Testis (tissue), 3 donors: Measurements from ENCODE around the gene BTNL8. TPM values are rescaled to one million over a fixed set of nuclear protein-coding genes. Genes with fewer than 3 reads are reported as not detected.

Experiments used
- DNase-seq: peaks from one replicate; pipeline ENCODE4 v3.0.0-alpha.2; 2019
- H3K27ac ChIP-seq, 2 donors: fragments of 200-600 bp; sonication (generic); one replicate each; pipeline ENCODE4 v1.5.1; 2019
- H3K27me3 ChIP-seq: fragments of 200-600 bp; sonication (generic); one replicate; pipeline ENCODE4 v1.5.1; 2019
- H3K36me3 ChIP-seq: fragments of 200-600 bp; sonication (generic); one replicate; pipeline ENCODE4 v1.5.1; 2017; ENCODE audit warnings: low read depth; ENCODE audit errors: missing control alignments
- H3K4me1 ChIP-seq: fragments of 200-600 bp; sonication (generic); one replicate; pipeline ENCODE4 v1.5.1; 2019
- H3K4me3 ChIP-seq, 2 donors: fragments of 200-600 bp; sonication (generic); one replicate each; pipeline ENCODE4 v1.5.1; 2017 to 2019
- H3K9me3 ChIP-seq: fragments of 200-600 bp; sonication (generic); one replicate; pipeline ENCODE4 v1.5.1; 2017
- POLR2A ChIP-seq: fragments of 450-650 bp; IDR thresholded peaks from one replicate; pipeline ENCODE4 v1.6.1; 2017; ENCODE audit warnings: antibody characterized with exemption, mild to moderate bottlenecking, moderate library complexity
- WGBS, 2 donors: methylation state at CpG; one replicate each; pipeline ENCODE4 v1.1.5; 2018; 5-methylcytosine and 5-hydroxymethylcytosine counted together
- intact Hi-C: fragments of 100-400 bp; cut with DNase I; formaldehyde crosslinking; loops from one replicate; pipeline ENCODE4 v1.15.1; 2023; ENCODE audit warnings: low total_unique reads
- polyA plus RNA-seq: library from polyadenylated mRNA; stranded (reverse); fragments of 350-450 nt; fragmentation: Illumina TruSeq; extraction: RNeasy Lipid Tissue Mini Kit (QIAGEN cat#74804); gene quantifications from one replicate; pipeline ENCODE4 v1.2.3, GENCODE V29; 2014; ENCODE audit warnings: low read depth, low replicate concordance; ENCODE audit not compliant: insufficient read depth
- total RNA-seq, 2 donors: library from RNA; depleted of rRNA; stranded (reverse); fragments of >200 nt; gene quantifications; one replicate each; pipeline ENCODE4 v1.2.3, GENCODE V29; 2016
- TF ChIP-seq, protein P1 (sequence below), 3 experiments: fragments of 450-650 bp in 2 of 3; fragments of 200-600 bp in 1 of 3; sonication (generic) in 1 of 3; IDR thresholded peaks; one replicate each; pipeline ENCODE4 v1.5.1; 2016 to 2019; ENCODE audit warnings: antibody characterized with exemption in 3 of 3, mild to moderate bottlenecking in 2 of 3, moderate library complexity in 1 of 3

Gene BTNL8
- total and polyA plus RNA-seq, 3 donors from 2014 or later = 10.3 to 14.7 (median 13.1) TPM

DNA sequence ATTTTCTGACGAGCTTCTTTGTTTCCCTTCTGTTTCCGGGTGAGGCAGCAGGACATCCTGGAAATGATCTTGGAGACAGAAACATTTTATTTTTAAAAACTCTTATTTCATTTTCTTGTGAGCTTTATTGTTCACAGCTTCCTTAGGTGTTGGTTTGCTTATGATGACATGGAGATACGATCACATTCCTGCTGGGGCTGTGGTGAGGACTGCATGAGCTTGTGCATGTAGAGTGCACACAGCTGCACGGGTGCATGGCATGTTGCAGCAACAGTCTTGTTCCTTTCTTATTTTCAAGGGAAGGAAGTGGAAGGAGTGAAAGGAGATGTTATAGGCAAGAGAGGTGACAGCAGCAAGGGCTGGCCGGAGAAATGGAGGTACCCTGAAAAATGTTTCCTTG, 1.2 kb downstream of the BTNL8 start:
- no peak for DNase-seq
- Histone ChIP-seq H3K27ac (no peak overlapping the region), H3K9me3 (no peaks in the 10 kb centered on the region), H3K4me1 (no peaks in the 10 kb centered on the region), H3K27me3 (no peaks in the 10 kb centered on the region), H3K4me3 (no peak overlapping the region), H3K36me3 (no peaks in the 10 kb centered on the region)
- 81% methylated on average over 5 of the region's 5 CpGs for WGBS, 2 donors
- intact Hi-C loops = no loop called here
- TF ChIP-seq, protein P1, sequence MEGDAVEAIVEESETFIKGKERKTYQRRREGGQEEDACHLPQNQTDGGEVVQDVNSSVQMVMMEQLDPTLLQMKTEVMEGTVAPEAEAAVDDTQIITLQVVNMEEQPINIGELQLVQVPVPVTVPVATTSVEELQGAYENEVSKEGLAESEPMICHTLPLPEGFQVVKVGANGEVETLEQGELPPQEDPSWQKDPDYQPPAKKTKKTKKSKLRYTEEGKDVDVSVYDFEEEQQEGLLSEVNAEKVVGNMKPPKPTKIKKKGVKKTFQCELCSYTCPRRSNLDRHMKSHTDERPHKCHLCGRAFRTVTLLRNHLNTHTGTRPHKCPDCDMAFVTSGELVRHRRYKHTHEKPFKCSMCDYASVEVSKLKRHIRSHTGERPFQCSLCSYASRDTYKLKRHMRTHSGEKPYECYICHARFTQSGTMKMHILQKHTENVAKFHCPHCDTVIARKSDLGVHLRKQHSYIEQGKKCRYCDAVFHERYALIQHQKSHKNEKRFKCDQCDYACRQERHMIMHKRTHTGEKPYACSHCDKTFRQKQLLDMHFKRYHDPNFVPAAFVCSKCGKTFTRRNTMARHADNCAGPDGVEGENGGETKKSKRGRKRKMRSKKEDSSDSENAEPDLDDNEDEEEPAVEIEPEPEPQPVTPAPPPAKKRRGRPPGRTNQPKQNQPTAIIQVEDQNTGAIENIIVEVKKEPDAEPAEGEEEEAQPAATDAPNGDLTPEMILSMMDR (IDR thresholded peaks at IDR 0.05) = no peak
- no peak for TF ChIP-seq POLR2A

DNA sequence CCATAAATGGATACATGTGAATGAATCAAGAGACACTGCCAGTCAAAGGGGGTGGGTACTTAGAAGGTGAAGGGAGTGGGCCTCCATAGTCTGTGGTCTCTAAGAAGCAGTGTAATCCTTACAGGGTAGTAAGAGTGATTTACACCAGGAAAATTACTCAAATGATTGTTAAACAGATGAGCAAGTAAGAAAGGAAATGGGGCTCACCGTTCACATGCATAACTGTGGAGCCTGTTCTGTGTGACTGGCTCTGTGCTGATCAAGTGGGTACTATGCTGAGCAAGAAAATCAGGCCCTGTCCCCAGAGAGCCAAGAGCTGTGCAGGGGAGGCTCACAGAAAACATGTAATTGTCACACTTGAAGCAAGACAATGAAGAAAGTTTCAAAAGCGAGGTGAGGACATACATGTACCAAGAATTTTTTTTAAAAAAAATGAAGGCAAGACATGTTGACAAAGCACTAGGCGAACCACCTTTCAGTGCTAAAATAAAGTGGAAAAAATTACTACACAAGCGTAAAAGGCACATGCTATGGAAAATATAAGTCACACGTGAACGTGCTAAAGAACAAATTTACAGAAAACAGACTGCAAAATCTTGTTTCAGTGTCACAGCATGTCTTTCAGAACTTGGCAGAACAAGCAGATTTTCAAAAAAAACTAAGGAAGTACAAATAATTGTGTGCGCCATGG, 2.5 kb downstream of the BTNL8 start:
- WGBS, 2 donors = 79 to 85% methylated on average over 7 of the region's 7 CpGs

DNA sequence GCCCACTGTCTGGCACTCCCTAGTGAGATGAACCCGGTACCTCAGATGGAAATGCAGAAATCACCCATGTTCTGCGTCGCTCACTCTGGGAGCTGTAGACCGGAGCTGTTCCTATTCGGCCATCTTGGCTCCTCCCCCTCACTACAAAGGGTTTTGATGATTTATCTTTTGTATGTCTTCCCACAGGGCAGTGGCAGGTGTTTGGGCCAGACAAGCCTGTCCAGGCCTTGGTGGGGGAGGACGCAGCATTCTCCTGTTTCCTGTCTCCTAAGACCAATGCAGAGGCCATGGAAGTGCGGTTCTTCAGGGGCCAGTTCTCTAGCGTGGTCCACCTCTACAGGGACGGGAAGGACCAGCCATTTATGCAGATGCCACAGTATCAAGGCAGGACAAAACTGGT, 9.4 kb downstream of the BTNL8 start:
- WGBS, 2 donors = 82 to 85% methylated on average over 5 to 9 of the region's 9 CpGs
- Histone ChIP-seq H3K4me3 (no peak overlapping the region), H3K27me3 (no peaks in the 10 kb centered on the region), H3K9me3 (no peaks in the 10 kb centered on the region), H3K27ac (no peak overlapping the region), H3K4me1 (no peaks in the 10 kb centered on the region), H3K36me3 (no peaks in the 10 kb centered on the region)
- intact Hi-C loops = no loop called here
- no peak for TF ChIP-seq POLR2A
- TF ChIP-seq, protein P1 (IDR thresholded peaks at IDR 0.05) = no peak
- no peak for DNase-seq

More for the DNA sequence above, 2.5 kb downstream of the BTNL8 start:
- Histone ChIP-seq H3K27ac (no peak overlapping the region), H3K36me3 (no peaks in the 10 kb centered on the region), H3K27me3 (no peaks in the 10 kb centered on the region), H3K9me3 (no peaks in the 10 kb centered on the region), H3K4me3 (no peak overlapping the region), H3K4me1 (no peaks in the 10 kb centered on the region)
- intact Hi-C loops = no loop called here
- TF ChIP-seq, protein P1 (IDR thresholded peaks at IDR 0.05) = no peak
- TF ChIP-seq POLR2A = no peak
- no peak for DNase-seq

DNA sequence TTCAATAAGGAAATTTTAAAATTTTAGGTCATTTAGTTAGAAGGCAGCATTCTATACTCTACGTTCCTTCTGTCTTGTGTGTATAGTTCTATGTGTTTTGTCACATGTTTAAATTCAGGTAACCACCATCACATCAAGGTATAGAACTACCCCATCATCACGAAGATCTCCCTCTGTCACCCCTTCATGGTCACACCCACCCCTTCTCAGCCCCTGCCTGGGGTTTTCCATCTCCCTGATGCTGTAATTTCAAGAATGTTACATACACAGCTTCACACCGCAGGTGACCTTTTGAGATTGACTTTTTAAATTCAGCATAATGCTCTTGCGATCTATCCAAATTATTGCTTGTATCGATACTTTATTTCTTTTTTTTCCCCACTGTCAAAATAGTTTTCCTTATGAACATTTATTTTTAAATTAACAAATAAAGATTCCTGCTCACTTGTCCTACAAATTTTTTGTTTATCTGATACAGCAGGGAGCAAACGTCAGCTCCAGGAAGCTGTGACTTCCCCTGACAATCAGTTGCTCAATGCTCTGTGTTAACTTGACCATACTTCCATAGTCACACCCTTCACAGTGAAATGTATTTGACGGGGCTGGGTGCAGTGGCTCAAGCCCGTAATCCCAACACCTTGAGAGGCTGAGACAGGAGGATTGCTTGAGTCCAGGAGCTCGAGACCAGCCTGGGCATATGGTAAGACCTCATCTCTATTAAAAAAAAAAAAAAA, 10.2 kb downstream of the BTNL8 start:
- no peaks in the 10 kb centered on the region for H3K4me1 ChIP-seq
- WGBS, 2 donors = 77 to 86% methylated on average over 9 of the region's 9 CpGs
- no peak for TF ChIP-seq POLR2A
- TF ChIP-seq, protein P1 (IDR thresholded peaks at IDR 0.05) = no peak
- H3K4me3 ChIP-seq = no peak overlapping the region
- H3K27ac ChIP-seq = no peak overlapping the region
- intact Hi-C loops = no loop called here
- no peaks in the 10 kb centered on the region for H3K36me3 ChIP-seq
- H3K27me3 ChIP-seq = no peaks in the 10 kb centered on the region
- DNase-seq = no peak
- H3K9me3 ChIP-seq = no peaks in the 10 kb centered on the region
